H1 (cell line): ENCODE data around the gene SATB2. TPM values are rescaled to one million over a fixed set of nuclear protein-coding genes. Genes with fewer than 3 reads are reported as not detected.
A peak's percentile ranks its signal among the peaks of the same experiment; 100 is the strongest.

Experiments
- CHD7 ChIP-seq: fragments of 300-600 bp; sonication (generic); IDR thresholded peaks from 2 replicates; pipeline ENCODE4 v1.7.1; 2012; ENCODE audit warnings: low read length, moderate library complexity, mild to moderate bottlenecking, inconsistent platforms; ENCODE audit not compliant: insufficient replicate concordance
- RAD21 ChIP-seq, 2 experiments: IDR thresholded peaks in 1 of 2; conservative IDR thresholded peaks in 1 of 2; 2 replicates each; pipeline ENCODE4 v1.6.1; 2011; ENCODE audit warnings: low read depth in 2 of 2, low read length in 2 of 2, improper control_type of control experiment in 1 of 2, inconsistent platforms in 1 of 2, mild to moderate bottlenecking in 1 of 2, moderate library complexity in 1 of 2
- polyA plus RNA-seq, 7 experiments: library from polyadenylated mRNA; depleted of rRNA in 3 of 7; stranded (reverse) in 5 of 7; unstranded in 2 of 7; fragments of >200 nt in 5 of 7; fragments of 200-250 nt in 2 of 7; gene quantifications; 1 replicate in 5 of 7; 2 replicates in 1 of 7; 4 replicates in 1 of 7; pipeline versions ENCODE4 v1.2.1 to v1.2.3, GENCODE V29; 2011 to 2013; ENCODE audit warnings: missing spikeins in 2 of 7, mixed read lengths in 2 of 7
- total RNA-seq: library from RNA; stranded (reverse); fragmentation: NEBNext Ultra II Directional; extraction: Animal tissue kit (Norgen Biotek cat#: 25700); gene quantifications from 2 replicates; pipeline ENCODE4 v1.2.1, GENCODE V29; 2021

SATB2 gene
- total and polyA plus RNA-seq, 2 of the 8 experiments (the other 6 are each of a cell fraction or from before 2014, with no cell fraction given): 1.3 to 5.7 TPM

GRCh38 chr2:199433204-199433832 is 24.4 kb downstream of the SATB2 start (continued):
- TF ChIP-seq CHD7 (no peak), RAD21 (IDR thresholded peaks at IDR 0.05 in 1 of 2, conservative IDR thresholded peaks at IDR 0.05 in 1 of 2; ENCODE audit: low read depth in 2 of 2, low read length in 2 of 2) (peak; percentile 43 to 44; a peak in 3 of 4 replicates)
- TF ChIP-seq, all 59 proteins: peak for 2
